ENCODE results near the gene NUMB. TPM values are rescaled to one million over a fixed set of nuclear protein-coding genes. Genes with fewer than 3 reads are reported as not detected.

NUMB gene
- total and polyA plus RNA-seq, 2 of the 13 experiments (the other 11 are each of a cell fraction or from before 2014, with no cell fraction given), result 20.3 to 71.1 TPM

DNA sequence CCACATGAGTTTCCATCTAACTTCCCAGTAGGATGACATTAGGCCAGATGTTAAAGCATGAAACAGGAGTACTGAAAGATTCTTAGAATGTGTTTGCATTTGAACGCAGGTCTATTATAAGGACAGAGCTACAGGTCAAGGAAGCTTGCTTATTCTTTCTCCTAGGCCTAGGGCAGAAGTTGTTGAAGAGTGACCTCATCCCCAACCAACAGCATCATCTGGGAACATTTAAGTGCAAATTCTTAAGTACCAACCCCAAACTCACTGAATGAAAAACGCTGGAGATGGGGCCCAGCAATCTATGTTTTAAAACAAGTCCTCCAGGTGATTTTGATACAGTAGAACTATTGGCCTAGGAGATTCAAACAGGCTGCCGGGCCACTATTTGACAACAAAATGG, 168.6 kb downstream of the NUMB start (continued):
- TF ChIP-seq, protein P1, sequence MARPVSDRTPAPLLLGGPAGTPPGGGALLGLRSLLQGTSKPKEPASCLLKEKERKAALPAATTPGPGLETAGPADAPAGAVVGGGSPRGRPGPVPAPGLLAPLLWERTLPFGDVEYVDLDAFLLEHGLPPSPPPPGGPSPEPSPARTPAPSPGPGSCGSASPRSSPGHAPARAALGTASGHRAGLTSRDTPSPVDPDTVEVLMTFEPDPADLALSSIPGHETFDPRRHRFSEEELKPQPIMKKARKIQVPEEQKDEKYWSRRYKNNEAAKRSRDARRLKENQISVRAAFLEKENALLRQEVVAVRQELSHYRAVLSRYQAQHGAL (CRISPR knock-in tag; IDR thresholded peaks at IDR 0.05; ENCODE audit: not compliant biosample characterization), result no peak
- TF ChIP-seq SP4 (CRISPR knock-in tag; IDR thresholded peaks at IDR 0.05), result no peak
- TF ChIP-seq, protein P2, sequence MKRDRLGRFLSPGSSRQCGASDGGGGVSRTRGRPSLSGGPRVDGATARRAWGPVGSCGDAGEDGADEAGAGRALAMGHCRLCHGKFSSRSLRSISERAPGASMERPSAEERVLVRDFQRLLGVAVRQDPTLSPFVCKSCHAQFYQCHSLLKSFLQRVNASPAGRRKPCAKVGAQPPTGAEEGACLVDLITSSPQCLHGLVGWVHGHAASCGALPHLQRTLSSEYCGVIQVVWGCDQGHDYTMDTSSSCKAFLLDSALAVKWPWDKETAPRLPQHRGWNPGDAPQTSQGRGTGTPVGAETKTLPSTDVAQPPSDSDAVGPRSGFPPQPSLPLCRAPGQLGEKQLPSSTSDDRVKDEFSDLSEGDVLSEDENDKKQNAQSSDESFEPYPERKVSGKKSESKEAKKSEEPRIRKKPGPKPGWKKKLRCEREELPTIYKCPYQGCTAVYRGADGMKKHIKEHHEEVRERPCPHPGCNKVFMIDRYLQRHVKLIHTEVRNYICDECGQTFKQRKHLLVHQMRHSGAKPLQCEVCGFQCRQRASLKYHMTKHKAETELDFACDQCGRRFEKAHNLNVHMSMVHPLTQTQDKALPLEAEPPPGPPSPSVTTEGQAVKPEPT (CRISPR knock-in tag; IDR thresholded peaks at IDR 0.05; ENCODE audit: low read depth), result no peak
- TF ChIP-seq ZNF143 (CRISPR knock-in tag; IDR thresholded peaks at IDR 0.05), result no peak
- TF ChIP-seq HOXA7 (CRISPR knock-in tag; IDR thresholded peaks at IDR 0.05), result no peak

DNA sequence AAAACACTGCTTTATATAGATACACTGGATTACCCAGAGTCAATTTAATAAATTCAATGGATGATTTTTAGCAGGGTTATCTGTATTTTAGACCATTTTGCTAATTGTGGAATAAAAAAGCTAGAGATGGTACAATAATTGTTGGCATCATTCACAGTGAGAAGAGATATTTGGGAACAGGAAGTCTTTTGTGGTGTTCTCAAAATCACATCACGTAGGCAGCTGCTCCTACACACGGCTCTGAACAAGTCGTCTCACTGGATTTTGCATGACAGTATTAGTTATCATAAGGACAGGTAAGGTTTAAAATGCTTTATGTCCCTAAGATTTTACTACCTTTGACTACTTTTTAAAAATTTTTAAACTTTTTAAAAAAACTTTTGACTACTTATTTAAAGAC, 169.0 kb downstream of the NUMB start:
- intact Hi-C loops (cut with micrococcal nuclease; ENCODE audit: unreplicated experiment) (loop anchor here (10.0 kb wide), 1 partner anchor 55 kb away; the partner anchor contains the start of gene PAPLN), in situ Hi-C loops (cut with HindIII; ENCODE audit: extremely low pct_ligation_motif_present, low pct_unique_long_range_greater_than_20kb) (no loop called here)
- Histone ChIP-seq H3K4me2 (ENCODE audit: low read depth, low read length) (no peak overlapping the region), H3K36me3 (replicated peaks in 1 of 2; ENCODE audit: control insufficient read depth in 1 of 2, insufficient read depth in 2 of 2, low read length in 2 of 2) (peaks cover 7 to 46% of the 10 kb centered on the region in 2 experiments), H3K79me2 (ENCODE audit: insufficient read depth, low read length) (no peaks in the 10 kb centered on the region), H3K27me3 (ENCODE audit: control insufficient read depth in 1 of 2, insufficient read depth in 2 of 2, low read length in 2 of 2) (no peaks in the 10 kb centered on the region), H4K20me1 (ENCODE audit: insufficient read depth, low read length) (0 out of 2 replicates have a peak, but pooled peaks cover under 1% of the 10 kb centered on the region), H3K9me3 (ENCODE audit: low read length) (no peaks in the 10 kb centered on the region), H3K4me3 (replicated peaks in 1 of 3; ENCODE audit: insufficient read depth in 1 of 3, low read depth in 2 of 3, low read length in 3 of 3) (no peak overlapping the region), H3K9ac (ENCODE audit: insufficient read depth, low read depth, low read length) (no peak overlapping the region), H3K4me1 (ENCODE audit: insufficient read depth, low read length) (no peaks in the 10 kb centered on the region), H3K27ac (ENCODE audit: extremely low read length, insufficient read depth, low read length) (no peak overlapping the region), H2AFZ (ENCODE audit: low read length) (no peak overlapping the region)
- DNase-seq (ENCODE audit: low spot score) (no peak), ATAC-seq (no peak), FAIRE-seq (no peak)
- ChIA-PET POLR2A (no interaction called here), CTCF (ENCODE audit: low intra/inter-chr PET ratio, low total read pairs) (no interaction called here)
- BruUV-seq (replicated peaks), result no TSS peak
- WGBS (ENCODE audit: low lambda C conversion rate), result 97% methylated on average over 3 of the region's 3 CpGs
- TF ChIP-seq CHD4 (IDR thresholded peaks at IDR 0.05; ENCODE audit: borderline replicate concordance, low read length) (no peak), ZNF33B (CRISPR knock-in tag; IDR thresholded peaks at IDR 0.05) (no peak), ZNF678 (CRISPR knock-in tag; IDR thresholded peaks at IDR 0.05) (no peak), POLR2AphosphoS5 (IDR thresholded peaks at IDR 0.05; ENCODE audit: low read depth, low read length) (no peak), ZNF430 (CRISPR knock-in tag; IDR thresholded peaks at IDR 0.05) (no peak), CBX5 (CRISPR knock-in tag; IDR thresholded peaks at IDR 0.05; ENCODE audit: borderline replicate concordance) (no peak), ZFP36L2 (CRISPR knock-in tag; IDR thresholded peaks at IDR 0.05) (no peak), FOXC1 (CRISPR knock-in tag; IDR thresholded peaks at IDR 0.05; ENCODE audit: borderline replicate concordance) (no peak)
- TF ChIP-seq, protein P3, sequence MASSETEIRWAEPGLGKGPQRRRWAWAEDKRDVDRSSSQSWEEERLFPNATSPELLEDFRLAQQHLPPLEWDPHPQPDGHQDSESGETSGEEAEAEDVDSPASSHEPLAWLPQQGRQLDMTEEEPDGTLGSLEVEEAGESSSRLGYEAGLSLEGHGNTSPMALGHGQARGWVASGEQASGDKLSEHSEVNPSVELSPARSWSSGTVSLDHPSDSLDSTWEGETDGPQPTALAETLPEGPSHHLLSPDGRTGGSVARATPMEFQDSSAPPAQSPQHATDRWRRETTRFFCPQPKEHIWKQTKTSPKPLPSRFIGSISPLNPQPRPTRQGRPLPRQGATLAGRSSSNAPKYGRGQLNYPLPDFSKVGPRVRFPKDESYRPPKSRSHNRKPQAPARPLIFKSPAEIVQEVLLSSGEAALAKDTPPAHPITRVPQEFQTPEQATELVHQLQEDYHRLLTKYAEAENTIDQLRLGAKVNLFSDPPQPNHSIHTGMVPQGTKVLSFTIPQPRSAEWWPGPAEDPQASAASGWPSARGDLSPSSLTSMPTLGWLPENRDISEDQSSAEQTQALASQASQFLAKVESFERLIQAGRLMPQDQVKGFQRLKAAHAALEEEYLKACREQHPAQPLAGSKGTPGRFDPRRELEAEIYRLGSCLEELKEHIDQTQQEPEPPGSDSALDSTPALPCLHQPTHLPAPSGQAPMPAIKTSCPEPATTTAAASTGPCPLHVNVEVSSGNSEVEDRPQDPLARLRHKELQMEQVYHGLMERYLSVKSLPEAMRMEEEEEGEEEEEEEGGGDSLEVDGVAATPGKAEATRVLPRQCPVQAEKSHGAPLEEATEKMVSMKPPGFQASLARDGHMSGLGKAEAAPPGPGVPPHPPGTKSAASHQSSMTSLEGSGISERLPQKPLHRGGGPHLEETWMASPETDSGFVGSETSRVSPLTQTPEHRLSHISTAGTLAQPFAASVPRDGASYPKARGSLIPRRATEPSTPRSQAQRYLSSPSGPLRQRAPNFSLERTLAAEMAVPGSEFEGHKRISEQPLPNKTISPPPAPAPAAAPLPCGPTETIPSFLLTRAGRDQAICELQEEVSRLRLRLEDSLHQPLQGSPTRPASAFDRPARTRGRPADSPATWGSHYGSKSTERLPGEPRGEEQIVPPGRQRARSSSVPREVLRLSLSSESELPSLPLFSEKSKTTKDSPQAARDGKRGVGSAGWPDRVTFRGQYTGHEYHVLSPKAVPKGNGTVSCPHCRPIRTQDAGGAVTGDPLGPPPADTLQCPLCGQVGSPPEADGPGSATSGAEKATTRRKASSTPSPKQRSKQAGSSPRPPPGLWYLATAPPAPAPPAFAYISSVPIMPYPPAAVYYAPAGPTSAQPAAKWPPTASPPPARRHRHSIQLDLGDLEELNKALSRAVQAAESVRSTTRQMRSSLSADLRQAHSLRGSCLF (CRISPR knock-in tag; IDR thresholded peaks at IDR 0.05; ENCODE audit: borderline replicate concordance), result no peak
- TF ChIP-seq, protein P4, sequence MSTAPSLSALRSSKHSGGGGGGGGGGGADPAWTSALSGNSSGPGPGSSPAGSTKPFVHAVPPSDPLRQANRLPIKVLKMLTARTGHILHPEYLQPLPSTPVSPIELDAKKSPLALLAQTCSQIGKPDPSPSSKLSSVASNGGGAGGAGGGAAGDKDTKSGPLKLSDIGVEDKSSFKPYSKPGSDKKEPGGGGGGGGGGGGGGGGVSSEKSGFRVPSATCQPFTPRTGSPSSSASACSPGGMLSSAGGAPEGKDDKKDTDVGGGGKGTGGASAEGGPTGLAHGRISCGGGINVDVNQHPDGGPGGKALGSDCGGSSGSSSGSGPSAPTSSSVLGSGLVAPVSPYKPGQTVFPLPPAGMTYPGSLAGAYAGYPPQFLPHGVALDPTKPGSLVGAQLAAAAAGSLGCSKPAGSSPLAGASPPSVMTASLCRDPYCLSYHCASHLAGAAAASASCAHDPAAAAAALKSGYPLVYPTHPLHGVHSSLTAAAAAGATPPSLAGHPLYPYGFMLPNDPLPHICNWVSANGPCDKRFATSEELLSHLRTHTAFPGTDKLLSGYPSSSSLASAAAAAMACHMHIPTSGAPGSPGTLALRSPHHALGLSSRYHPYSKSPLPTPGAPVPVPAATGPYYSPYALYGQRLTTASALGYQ (CRISPR knock-in tag; IDR thresholded peaks at IDR 0.05), result no peak
